NOMO-1 treated with DMSO at 0.1 percent for 48 hours (cell line): ENCODE results near the gene CD244.
A peak's percentile ranks its signal among the peaks of the same experiment; 100 is the strongest.

Experiments
- DNase-seq: peaks from one replicate; lab custom pipeline; 2025; ENCODE audit not compliant: unreplicated experiment; lab: John Stamatoyannopoulos, UW

The CD244 gene

GRCh38 chr1:160850541-160850940 lies 12.1 kb downstream of the CD244 start:
- no peak for DNase-seq

DNA sequence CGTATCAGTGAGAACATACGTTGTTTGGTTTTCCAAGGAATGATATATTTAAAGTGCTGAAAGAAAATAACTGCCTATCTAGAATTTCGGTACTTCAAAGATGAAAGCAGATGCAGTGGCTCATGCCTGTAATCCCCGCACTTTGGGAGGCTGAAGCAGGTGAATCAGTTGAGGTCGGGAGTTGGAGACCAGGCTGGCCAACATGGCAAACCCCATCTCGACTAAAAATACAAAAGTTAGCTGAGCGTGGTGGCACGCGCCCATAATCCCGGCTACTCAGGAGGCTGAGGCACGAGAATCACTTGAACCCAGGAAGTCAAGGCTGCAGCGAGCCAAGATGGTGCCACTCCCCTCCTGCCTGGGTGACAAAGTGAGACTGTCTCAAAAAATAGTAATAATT lies 16.4 kb downstream of the CD244 start:
- no peak for DNase-seq

GRCh38 chr1:160844447-160845232 lies 18.0 kb downstream of the CD244 start:
- peak; percentile 68 for DNase-seq

- no peak for DNase-seq
Observed at GRCh38 chr1:160841079-160841478, 21.6 kb downstream of the CD244 start.

GRCh38 chr1:160839746-160840145 lies 22.9 kb downstream of the CD244 start:
- no peak for DNase-seq

- DNase-seq = no peak
Observed at GRCh38 chr1:160838888-160839287, 23.8 kb downstream of the CD244 start.

GRCh38 chr1:160837558-160838205 lies 25.0 kb downstream of the CD244 start:
- peak; percentile 20 for DNase-seq

- DNase-seq = no peak
Observed at GRCh38 chr1:160836981-160837557, 25.6 kb downstream of the CD244 start.

DNA sequence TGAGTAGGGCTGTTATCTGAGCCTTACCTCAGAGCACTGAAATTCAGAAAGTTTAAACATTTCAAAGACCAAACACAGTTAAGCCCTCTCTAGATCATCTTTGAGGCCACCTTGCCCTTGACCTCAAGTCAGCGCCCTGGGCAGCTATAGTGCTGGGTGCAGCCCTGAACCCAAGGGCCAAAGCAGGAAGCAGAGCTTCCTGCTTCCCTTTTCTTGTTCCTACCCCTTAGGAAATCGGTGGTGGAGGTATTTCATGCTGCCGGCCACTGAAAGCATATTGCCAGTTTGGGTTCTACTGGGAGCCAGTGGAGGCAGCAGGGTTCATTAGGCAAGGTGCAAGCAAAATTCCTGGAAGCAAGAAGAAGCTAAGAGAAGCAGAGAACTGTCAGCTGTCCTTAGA lies 26.1 kb downstream of the CD244 start:
- DNase-seq = no peak

DNA sequence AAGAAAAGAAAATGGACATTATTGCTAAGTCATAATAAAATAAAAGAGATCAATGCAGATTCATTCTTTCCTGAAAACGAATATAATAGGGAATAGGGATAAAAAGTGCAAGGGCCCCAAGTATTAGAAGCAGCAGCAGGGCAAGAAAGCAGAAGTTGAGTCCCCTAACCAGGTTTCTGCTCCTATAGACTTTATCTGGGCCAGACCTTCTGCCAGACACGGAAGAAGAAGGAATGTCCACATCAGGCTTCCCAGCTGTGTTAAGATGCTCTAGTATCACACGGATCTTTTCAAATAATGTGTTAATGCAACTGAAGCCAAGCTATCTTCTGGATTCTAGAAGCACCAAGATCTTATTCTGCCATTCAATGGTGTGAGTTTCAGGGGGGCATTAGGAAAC lies 26.9 kb downstream of the CD244 start:
- no peak for DNase-seq

- peak; percentile 57 for DNase-seq
Observed at GRCh38 chr1:160834945-160835565, 27.6 kb downstream of the CD244 start.

DNA sequence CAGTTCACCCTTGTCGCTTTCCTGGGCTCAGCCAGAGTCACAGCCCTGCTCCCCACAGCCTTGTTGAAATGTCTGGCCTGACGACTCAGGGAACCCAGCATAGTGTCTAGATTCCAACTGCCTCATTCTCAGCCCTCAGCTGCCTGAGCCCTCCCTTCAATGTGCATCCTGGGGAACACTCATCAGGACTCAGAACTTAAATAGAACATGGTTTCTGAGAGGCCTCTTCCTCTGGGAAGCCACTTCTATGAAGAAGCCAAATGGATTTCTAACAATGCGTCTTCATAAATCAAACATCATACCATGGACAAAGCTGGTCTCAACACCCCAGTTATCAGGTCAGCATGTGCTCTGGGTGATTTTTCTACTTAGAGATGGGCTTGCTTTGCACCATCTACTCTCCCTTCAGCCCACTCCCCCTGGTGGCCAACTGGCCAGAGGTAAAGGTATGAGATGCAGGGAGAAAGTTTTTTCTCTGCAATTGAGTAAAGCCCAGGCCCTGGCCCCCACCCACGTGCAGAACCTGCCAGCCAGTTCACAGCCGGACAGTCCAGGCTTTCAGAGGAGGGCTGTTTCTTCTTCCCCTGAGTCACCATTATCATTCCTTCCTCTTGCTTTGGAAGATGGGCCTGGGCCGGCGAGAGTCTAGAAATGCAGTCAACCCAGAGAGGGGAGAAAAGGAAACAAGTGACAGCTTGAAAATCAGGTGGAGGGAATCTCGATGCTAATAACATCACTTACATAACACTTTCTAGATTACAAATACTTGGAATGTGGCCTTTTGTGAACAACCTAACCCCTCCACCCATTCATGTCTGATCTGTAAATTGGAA lies 32.1 kb downstream of the CD244 start:
- DNase-seq = no peak

DNA sequence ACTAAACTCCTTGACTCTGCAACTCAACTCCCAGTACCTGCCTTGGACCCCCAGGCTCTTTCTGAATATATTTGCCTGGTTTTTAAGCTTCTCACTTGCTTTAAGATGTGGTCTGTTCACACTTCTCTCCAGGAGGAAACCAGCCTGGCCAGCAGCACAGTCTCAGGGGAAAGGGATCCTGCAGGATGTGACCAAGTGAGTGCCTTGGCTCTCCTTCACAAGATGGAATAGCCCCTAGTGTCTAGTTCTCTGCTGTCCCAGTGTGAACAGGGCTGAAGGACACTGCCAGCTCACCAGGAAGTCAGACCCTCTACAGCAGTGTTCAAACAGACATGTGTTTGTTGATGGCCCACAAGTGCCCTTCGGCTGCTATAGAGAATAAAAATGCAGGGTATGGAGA lies 32.9 kb downstream of the CD244 start:
- DNase-seq = no peak

GRCh38 chr1:160827418-160827817 lies 35.3 kb downstream of the CD244 start:
- no peak for DNase-seq

DNA sequence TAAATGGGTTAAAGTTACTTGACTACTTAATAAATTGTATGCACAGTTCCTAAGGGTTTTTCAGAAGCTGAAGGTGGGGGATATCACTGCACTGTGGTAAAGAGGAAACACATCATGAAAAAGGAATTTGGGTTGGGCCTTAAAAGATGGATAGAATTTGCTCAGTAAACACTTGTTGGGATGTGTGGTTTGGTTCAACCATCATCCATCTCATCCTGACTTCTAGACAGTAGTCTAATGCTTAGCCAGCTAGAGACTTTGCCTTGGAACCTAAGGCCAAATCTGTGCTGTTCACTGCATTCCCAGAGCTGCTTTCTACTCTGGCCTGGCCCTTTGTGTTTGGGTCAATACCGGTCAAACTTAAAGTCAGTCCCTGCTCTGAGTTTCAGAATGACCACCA lies 36.1 kb downstream of the CD244 start:
- no peak for DNase-seq

DNA sequence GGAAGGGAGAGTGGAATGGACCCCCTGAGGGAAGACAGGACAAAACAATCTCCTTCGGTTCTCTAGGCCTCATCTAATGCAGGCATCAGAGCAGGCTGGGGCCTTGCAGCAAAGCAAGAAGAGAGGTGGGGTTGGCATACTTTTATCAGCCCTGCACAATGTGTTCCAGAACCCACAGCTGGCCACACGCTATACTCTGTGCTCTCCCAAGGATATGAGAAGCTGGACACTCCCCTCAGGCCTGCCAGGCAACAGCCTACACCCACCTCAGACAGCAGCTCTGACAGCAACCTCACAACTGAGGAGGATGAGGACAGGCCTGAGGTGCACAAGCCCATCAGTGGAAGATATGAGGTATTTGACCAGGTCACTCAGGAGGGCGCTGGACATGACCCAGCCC lies 39.4 kb downstream of the CD244 start:
- no peak for DNase-seq

GRCh38 chr1:160821627-160822026 lies 41.1 kb downstream of the CD244 start:
- DNase-seq = no peak

GRCh38 chr1:160819186-160819585 lies 43.5 kb downstream of the CD244 start:
- no peak for DNase-seq

GRCh38 chr1:160818207-160818937 lies 44.3 kb downstream of the CD244 start:
- no peak for DNase-seq

DNA sequence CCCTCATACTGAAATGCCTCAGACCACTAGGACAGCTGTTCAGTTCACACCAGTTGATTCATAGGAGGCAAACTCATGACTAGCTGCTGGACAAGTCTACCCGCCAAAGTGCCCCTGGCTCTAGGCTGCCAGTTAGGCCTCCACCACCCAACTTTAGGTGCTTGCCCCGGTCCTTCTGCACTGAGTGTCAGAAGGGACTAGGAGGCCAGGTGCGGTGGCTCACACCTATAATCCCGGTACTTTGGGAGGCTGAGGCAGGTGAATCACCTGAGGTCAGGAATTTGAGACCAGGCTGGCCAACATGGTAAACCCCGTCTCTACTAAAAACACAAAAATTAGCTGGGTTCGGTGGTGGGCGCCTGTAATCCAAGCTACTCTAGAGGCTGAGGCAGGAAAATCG lies 47.8 kb downstream of the CD244 start:
- DNase-seq = no peak
